Calu3 (cell line): ENCODE measurements around the gene CMIP. TPM values are rescaled to one million over a fixed set of nuclear protein-coding genes. Genes with fewer than 3 reads are reported as not detected.

Experiments
- BruUV-seq: library from RNA; stranded (reverse); fragments of 400-500 nt; replicated peaks from 2 replicates; lab custom pipeline; 2021; lab: Mats Ljungman, UMichigan
- CTCF ChIA-PET: fragments of 300-600 bp; sonication (Branson Sonifier 250); formaldehyde crosslinking; loops from one replicate; lab custom pipeline; 2022; ENCODE audit warnings: antibody characterized with exemption; lab: Charles Lee
- DNase-seq: peaks from one replicate; pipeline ENCODE4 v3.0.0; 2022
- H3K27ac Mint-ChIP-seq: one replicate; pipeline ENCODE4 v1.8.0; 2022; ENCODE audit warnings: mixed read lengths; ENCODE audit not compliant: unreplicated experiment
- H3K27me3 Mint-ChIP-seq: one replicate; pipeline ENCODE4 v1.8.0; 2022; ENCODE audit warnings: mixed read lengths; ENCODE audit not compliant: unreplicated experiment
- H3K36me3 Mint-ChIP-seq: one replicate; pipeline ENCODE4 v1.8.0; 2022; ENCODE audit warnings: mild to moderate bottlenecking, moderate library complexity, mixed read lengths; ENCODE audit not compliant: insufficient read depth, unreplicated experiment
- H3K4me1 Mint-ChIP-seq: one replicate; pipeline ENCODE4 v1.8.0; 2022; ENCODE audit warnings: mild to moderate bottlenecking, low read depth, mixed read lengths; ENCODE audit not compliant: unreplicated experiment
- H3K4me3 Mint-ChIP-seq: one replicate; pipeline ENCODE4 v1.8.0; 2022; ENCODE audit warnings: mild to moderate bottlenecking, low read depth, moderate library complexity, mixed read lengths; ENCODE audit not compliant: unreplicated experiment
- H3K9me3 Mint-ChIP-seq: one replicate; pipeline ENCODE4 v1.8.0; 2022; ENCODE audit warnings: low read depth, mixed read lengths; ENCODE audit not compliant: unreplicated experiment
- CTCF ChIP-seq: fragments of 200-600 bp; IDR thresholded peaks from one replicate; pipeline ENCODE4 v1.8.0; 2022; ENCODE audit warnings: antibody characterized with exemption; ENCODE audit not compliant: unreplicated experiment
- intact Hi-C: fragments of 100-400 bp; cut with micrococcal nuclease; formaldehyde crosslinking; loops from one replicate; pipeline ENCODE4 v1.10.0; 2022; ENCODE audit not compliant: unreplicated experiment
- total RNA-seq: library from RNA; stranded (reverse); gene quantifications from 2 replicates; pipeline ENCODE4 v1.2.3, GENCODE V29; 2022

Gene CMIP
- total RNA-seq, 1 experiment from 2014 or later, result 82.7 TPM

- H3K27ac Mint-ChIP-seq, result peak overlapping the region; percentile 23
- peaks cover 19% of the 10 kb centered on the region for H3K36me3 Mint-ChIP-seq
- no peak overlapping the region for H3K4me3 Mint-ChIP-seq
- no TSS peak for BruUV-seq
- CTCF ChIA-PET, result no interaction called here
- DNase-seq, result no peak
- H3K27me3 Mint-ChIP-seq, result no peaks in the 10 kb centered on the region
- no peak for TF ChIP-seq CTCF
- H3K4me1 Mint-ChIP-seq, result peaks cover 86% of the 10 kb centered on the region
- H3K9me3 Mint-ChIP-seq, result no peaks in the 10 kb centered on the region
- intact Hi-C loops, result no loop called here
Measured at GRCh38 chr16:81530296-81530721, 85.7 kb downstream of the CMIP start.

- intact Hi-C loops, result no loop called here
- Mint-ChIP-seq H3K27ac (peak overlapping the region; percentile 23), H3K4me1 (peaks cover 81% of the 10 kb centered on the region), H3K36me3 (peaks cover 14% of the 10 kb centered on the region), H3K4me3 (no peak overlapping the region), H3K9me3 (no peaks in the 10 kb centered on the region), H3K27me3 (no peaks in the 10 kb centered on the region)
- BruUV-seq, result no TSS peak
- CTCF ChIA-PET, result no interaction called here
- no peak for DNase-seq
- TF ChIP-seq CTCF, result no peak
Measured at GRCh38 chr16:81530814-81531213, 86.2 kb downstream of the CMIP start.

GRCh38 chr16:81531419-81531821 is 86.8 kb downstream of the CMIP start:
- Mint-ChIP-seq H3K4me3 (no peak overlapping the region), H3K9me3 (no peaks in the 10 kb centered on the region), H3K27me3 (no peaks in the 10 kb centered on the region), H3K36me3 (peaks cover 11% of the 10 kb centered on the region), H3K27ac (no peak overlapping the region), H3K4me1 (peaks cover 75% of the 10 kb centered on the region)
- BruUV-seq, result no TSS peak
- CTCF ChIA-PET, result interaction anchor here (0.6 kb wide), 1 partner anchor 101 kb away, joined by 3 read pairs; no protein-coding TSS in a partner anchor
- intact Hi-C loops, result no loop called here
- TF ChIP-seq CTCF, result no peak
- DNase-seq, result no peak

- no peak for TF ChIP-seq CTCF
Measured at GRCh38 chr16:81532491-81533174, 88.0 kb downstream of the CMIP start.

More at GRCh38 chr16:81532491-81533174, 88.0 kb downstream of the CMIP start:
- Mint-ChIP-seq H3K27ac (no peak overlapping the region), H3K27me3 (no peaks in the 10 kb centered on the region), H3K36me3 (peaks cover 6% of the 10 kb centered on the region), H3K4me1 (peaks cover 63% of the 10 kb centered on the region), H3K9me3 (no peaks in the 10 kb centered on the region), H3K4me3 (no peak overlapping the region)
- DNase-seq, result no peak
- CTCF ChIA-PET, result no interaction called here
- intact Hi-C loops, result no loop called here
- no TSS peak for BruUV-seq
